ENCODE measurements around the gene RBM38. TPM values are rescaled to one million over a fixed set of nuclear protein-coding genes. Genes with fewer than 3 reads are reported as not detected.

RBM38 gene
- polyA plus RNA-seq, 2 of the 4 experiments (the other 2 are of a cell fraction), result 6.6 to 14.2 TPM

DNA sequence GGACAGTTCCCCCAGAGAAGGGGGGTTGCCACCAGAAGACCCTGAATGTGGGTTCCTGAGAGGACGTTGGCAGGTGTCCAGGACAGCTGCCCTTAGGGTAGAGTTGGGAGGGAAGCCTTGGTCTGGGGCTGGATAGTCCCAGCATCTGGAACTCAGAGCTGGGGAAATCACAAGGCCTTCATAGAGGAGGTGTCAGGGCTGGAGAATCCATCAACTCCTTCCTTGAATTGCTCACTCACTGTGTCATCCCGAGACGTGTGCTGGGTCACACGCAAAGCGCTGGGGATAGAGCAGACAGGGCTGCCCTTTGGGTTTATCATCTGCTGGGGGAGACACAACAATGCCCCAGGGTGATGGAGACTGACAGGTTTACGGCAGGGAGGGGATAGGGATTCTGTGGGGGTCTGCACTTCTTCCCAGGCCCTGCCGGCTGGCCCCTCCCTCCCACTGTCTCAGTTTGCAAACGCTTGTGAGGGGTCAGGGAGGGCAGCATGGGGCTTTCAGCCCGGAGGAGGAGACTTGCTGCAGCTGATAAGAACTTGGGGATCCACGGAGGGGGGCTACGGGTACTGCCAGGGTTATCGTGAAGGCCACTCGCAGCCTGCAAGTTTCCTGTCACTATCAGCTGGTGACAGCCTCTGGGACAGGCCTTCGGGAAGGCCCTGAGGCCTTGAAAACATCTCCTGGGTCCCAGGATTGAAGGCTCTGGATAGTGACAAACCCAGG is 18.6 kb downstream of the RBM38 start:
- peaks cover 3% of the 10 kb centered on the region; the same call in 2 of the 3 replicates for H3K4me1 ChIP-seq
- H3K27ac ChIP-seq, result no peak overlapping the region
- no peaks in the 10 kb centered on the region for H3K9me3 ChIP-seq
- ChIA-PET CTCF (interaction anchor here (0.8 to 1.0 kb wide), 2 partner anchors 28 to 52 kb away, joined by 3 read pairs; no protein-coding TSS in a partner anchor), POLR2A (no interaction called here)
- whole genome bisulfite sequencing (ENCODE audit: missing lambda C conversion rate), result 81% methylated on average over 14 of the region's 14 CpGs
- no peak overlapping the region for H3K4me2 ChIP-seq
- TF ChIP-seq HEYL (CRISPR knock-in tag; IDR thresholded peaks at IDR 0.05) (no peak), HOXA7 (CRISPR knock-in tag; IDR thresholded peaks at IDR 0.05) (no peak), CBX2 (IDR thresholded peaks at IDR 0.05; ENCODE audit: borderline replicate concordance, low read depth) (no peak), CEBPB (IDR thresholded peaks at IDR 0.05) (no peak), FOSL2 (IDR thresholded peaks at IDR 0.05) (no peak), FOSL2 (CRISPR knock-in tag; IDR thresholded peaks at IDR 0.05) (no peak), TP53 (CRISPR knock-in tag; IDR thresholded peaks at IDR 0.05) (no peak), HOXB5 (CRISPR knock-in tag; IDR thresholded peaks at IDR 0.05) (no peak)
- TF ChIP-seq, protein P1, sequence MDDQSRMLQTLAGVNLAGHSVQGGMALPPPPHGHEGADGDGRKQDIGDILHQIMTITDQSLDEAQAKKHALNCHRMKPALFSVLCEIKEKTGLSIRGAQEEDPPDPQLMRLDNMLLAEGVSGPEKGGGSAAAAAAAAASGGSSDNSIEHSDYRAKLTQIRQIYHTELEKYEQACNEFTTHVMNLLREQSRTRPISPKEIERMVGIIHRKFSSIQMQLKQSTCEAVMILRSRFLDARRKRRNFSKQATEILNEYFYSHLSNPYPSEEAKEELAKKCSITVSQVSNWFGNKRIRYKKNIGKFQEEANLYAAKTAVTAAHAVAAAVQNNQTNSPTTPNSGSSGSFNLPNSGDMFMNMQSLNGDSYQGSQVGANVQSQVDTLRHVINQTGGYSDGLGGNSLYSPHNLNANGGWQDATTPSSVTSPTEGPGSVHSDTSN (IDR thresholded peaks at IDR 0.05), result no peak
- H3K4me3 ChIP-seq, result no peak overlapping the region
- no peak for DNase-seq (ENCODE audit: low read depth in 1 of 2, low spot score in 1 of 2)
- no peak for FAIRE-seq
- no peak for ATAC-seq

DNA sequence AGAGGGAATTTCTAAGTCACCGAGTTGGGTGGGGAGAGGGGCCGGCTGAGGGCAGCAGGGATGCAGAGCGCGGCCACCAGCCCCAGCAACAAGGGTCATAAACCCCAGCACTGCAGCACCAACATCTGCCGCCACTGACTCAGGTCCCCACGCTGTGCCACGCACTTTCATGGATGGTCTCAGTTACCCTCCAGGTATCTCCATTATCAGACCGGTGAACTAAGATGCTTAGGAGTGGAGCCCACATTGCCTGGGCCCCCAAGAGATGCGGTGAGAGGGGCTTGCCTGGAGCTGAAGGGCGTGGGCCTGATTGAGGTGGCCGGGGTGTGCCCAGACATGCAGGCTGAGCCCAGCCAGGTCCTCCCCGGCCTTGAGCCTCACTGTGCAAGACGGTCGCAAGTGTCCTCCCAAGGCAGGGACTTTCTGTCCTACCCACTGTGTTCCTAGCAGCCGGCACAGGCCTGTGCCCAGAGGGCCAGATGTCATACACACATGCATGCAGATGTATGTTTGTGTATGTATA is 19.3 kb downstream of the RBM38 start:
- no peak overlapping the region for H3K4me2 ChIP-seq
- TF ChIP-seq KDM1A (IDR thresholded peaks at IDR 0.05; ENCODE audit: low read depth) (no peak), CHD4 (IDR thresholded peaks at IDR 0.05; ENCODE audit: borderline replicate concordance) (no peak), RFX5 (IDR thresholded peaks at IDR 0.05) (no peak), MAZ (IDR thresholded peaks at IDR 0.05; ENCODE audit: borderline replicate concordance, low read depth, low read length) (no peak), CBX2 (IDR thresholded peaks at IDR 0.05; ENCODE audit: borderline replicate concordance, low read depth) (no peak), POLR2AphosphoS2 (conservative IDR thresholded peaks at IDR 0.05; ENCODE audit: low read length) (no peak), EP300 (IDR thresholded peaks at IDR 0.05) (no peak), NPAS2 (CRISPR knock-in tag; IDR thresholded peaks at IDR 0.05; ENCODE audit: borderline replicate concordance) (no peak), MAFK (IDR thresholded peaks at IDR 0.05; ENCODE audit: partially characterized antibody) (no peak), CHD2 (IDR thresholded peaks at IDR 0.05; ENCODE audit: low read length, partially characterized antibody) (no peak), EHF (CRISPR knock-in tag; IDR thresholded peaks at IDR 0.05) (no peak)
- TF ChIP-seq, protein P1 (IDR thresholded peaks at IDR 0.05), result no peak
- no peak for FAIRE-seq
- H3K4me1 ChIP-seq, result peaks cover 9% of the 10 kb centered on the region; the same call in 2 of the 3 replicates
- H3K9me3 ChIP-seq, result no peaks in the 10 kb centered on the region
- 85% methylated on average over 13 of the region's 15 CpGs for WGBS (ENCODE audit: missing lambda C conversion rate)
- no peak for DNase-seq (ENCODE audit: low read depth in 1 of 2, low spot score in 1 of 2)
- no peak for ATAC-seq
- no peak overlapping the region for H3K27ac ChIP-seq
- POLR2A ChIA-PET, result no interaction called here
- CTCF ChIA-PET, result no interaction called here
- H3K4me3 ChIP-seq, result no peak overlapping the region

DNA sequence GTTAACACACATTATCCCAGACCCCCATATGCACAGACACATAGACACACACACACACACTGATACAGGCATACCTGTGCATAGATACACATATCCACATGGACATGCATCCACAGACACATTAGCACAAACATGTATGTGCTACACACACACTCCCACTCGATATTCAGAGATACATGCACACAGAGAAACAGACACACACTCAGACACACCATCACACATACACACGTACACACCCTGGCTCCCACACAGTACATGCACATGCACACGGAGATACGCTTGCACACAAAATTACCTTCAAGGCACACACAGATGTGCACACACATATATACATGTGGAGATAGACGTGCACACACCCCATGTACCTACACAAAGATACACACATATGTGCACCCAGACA is 19.7 kb downstream of the RBM38 start:
- FAIRE-seq (no peak), DNase-seq (ENCODE audit: low read depth in 1 of 2, low spot score in 1 of 2) (no peak), ATAC-seq (no peak)
- no peaks in the 10 kb centered on the region for H3K9me3 ChIP-seq
- WGBS (ENCODE audit: missing lambda C conversion rate), result 73% methylated on average over 5 of the region's 5 CpGs
- CTCF ChIA-PET, result no interaction called here
- TF ChIP-seq FOSB (CRISPR knock-in tag; IDR thresholded peaks at IDR 0.05) (no peak), RCOR1 (IDR thresholded peaks at IDR 0.05; ENCODE audit: low read depth, low read length) (no peak), SMC3 (IDR thresholded peaks at IDR 0.05) (no peak), HOXA7 (CRISPR knock-in tag; IDR thresholded peaks at IDR 0.05) (no peak), EP300 (IDR thresholded peaks at IDR 0.05) (no peak), ZFP36 (IDR thresholded peaks at IDR 0.05; ENCODE audit: borderline replicate concordance, partially characterized antibody) (no peak), CHD4 (IDR thresholded peaks at IDR 0.05; ENCODE audit: borderline replicate concordance) (no peak), EHF (CRISPR knock-in tag; IDR thresholded peaks at IDR 0.05) (no peak), NR3C1 (IDR thresholded peaks at IDR 0.05) (no peak)
- TF ChIP-seq, protein P2, sequence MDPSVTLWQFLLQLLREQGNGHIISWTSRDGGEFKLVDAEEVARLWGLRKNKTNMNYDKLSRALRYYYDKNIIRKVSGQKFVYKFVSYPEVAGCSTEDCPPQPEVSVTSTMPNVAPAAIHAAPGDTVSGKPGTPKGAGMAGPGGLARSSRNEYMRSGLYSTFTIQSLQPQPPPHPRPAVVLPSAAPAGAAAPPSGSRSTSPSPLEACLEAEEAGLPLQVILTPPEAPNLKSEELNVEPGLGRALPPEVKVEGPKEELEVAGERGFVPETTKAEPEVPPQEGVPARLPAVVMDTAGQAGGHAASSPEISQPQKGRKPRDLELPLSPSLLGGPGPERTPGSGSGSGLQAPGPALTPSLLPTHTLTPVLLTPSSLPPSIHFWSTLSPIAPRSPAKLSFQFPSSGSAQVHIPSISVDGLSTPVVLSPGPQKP (IDR thresholded peaks at IDR 0.05; ENCODE audit: low read depth, low read length), result no peak
- TF ChIP-seq, protein P3, sequence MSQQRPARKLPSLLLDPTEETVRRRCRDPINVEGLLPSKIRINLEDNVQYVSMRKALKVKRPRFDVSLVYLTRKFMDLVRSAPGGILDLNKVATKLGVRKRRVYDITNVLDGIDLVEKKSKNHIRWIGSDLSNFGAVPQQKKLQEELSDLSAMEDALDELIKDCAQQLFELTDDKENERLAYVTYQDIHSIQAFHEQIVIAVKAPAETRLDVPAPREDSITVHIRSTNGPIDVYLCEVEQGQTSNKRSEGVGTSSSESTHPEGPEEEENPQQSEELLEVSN (IDR thresholded peaks at IDR 0.05; ENCODE audit: borderline replicate concordance, low read depth), result no peak
- H3K4me1 ChIP-seq, result peaks cover 9% of the 10 kb centered on the region; the same call in 2 of the 3 replicates
- no peak overlapping the region for H3K27ac ChIP-seq
- H3K4me3 ChIP-seq, result no peak overlapping the region
- H3K4me2 ChIP-seq, result no peak overlapping the region
- POLR2A ChIA-PET, result no interaction called here
